SU-DHL-6 (cell line): Measurements from ENCODE around the gene RIC8B.

Experiments
- H2AFZ ChIP-seq: fragments of 200-600 bp; sonication (generic); 2 replicates; pipeline ENCODE4 v1.6.1; 2014; ENCODE audit warnings: low read depth, mild to moderate bottlenecking, moderate library complexity, mixed read lengths, antibody characterized with exemption, low read length; ENCODE audit not compliant: severe bottlenecking
- H3F3A ChIP-seq: fragments of 200-600 bp; shearing (Covaris generic); 2 replicates; pipeline ENCODE4 v1.6.0; 2016; ENCODE audit warnings: antibody characterized with exemption, mild to moderate bottlenecking; ENCODE audit not compliant: insufficient read depth
- H3K27ac ChIP-seq: fragments of 200-600 bp; sonication (generic); 2 replicates; pipeline ENCODE4 v1.5.1; 2016; ENCODE audit warnings: low read depth, mild to moderate bottlenecking, low read length, moderate library complexity, mixed read lengths
- H3K27me3 ChIP-seq: fragments of 200-600 bp; sonication (generic), shearing (Covaris generic); 2 replicates; pipeline ENCODE4 v1.6.0; 2014; ENCODE audit warnings: mild to moderate bottlenecking, low read length
- H3K36me3 ChIP-seq: fragments of 200-600 bp; sonication (generic); 2 replicates; pipeline ENCODE4 v1.6.1; 2014; ENCODE audit warnings: mild to moderate bottlenecking, low read length, mixed read lengths
- H3K4me2 ChIP-seq: fragments of 300-600, 200-600 bp; shearing (Covaris generic), sonication (generic); 2 replicates; pipeline ENCODE4 v1.6.0; 2014; ENCODE audit warnings: low read length, low read depth, mild to moderate bottlenecking; ENCODE audit not compliant: poor library complexity, severe bottlenecking
- H3K4me3 ChIP-seq: fragments of 200-600 bp; sonication (generic); 2 replicates; pipeline ENCODE4 v1.5.1; 2014; ENCODE audit warnings: antibody characterized with exemption, low read length, mild to moderate bottlenecking, mixed read lengths; ENCODE audit not compliant: insufficient read depth, poor library complexity, severe bottlenecking
- H3K79me2 ChIP-seq: fragments of 200-600 bp; sonication (generic); 2 replicates; pipeline ENCODE4 v1.6.1; 2014; ENCODE audit warnings: mild to moderate bottlenecking, low read length, moderate library complexity; ENCODE audit not compliant: insufficient read depth
- H3K9ac ChIP-seq: fragments of 200-600 bp; sonication (generic); 2 replicates; pipeline ENCODE4 v1.7.0; 2014; ENCODE audit warnings: mild to moderate bottlenecking, low read length
- H3K9me2 ChIP-seq: fragments of 200-600 bp; sonication (generic); replicated peaks from 2 replicates; pipeline ENCODE4 v1.6.1; 2014; ENCODE audit warnings: low read length; ENCODE audit not compliant: insufficient read depth
- H3K9me3 ChIP-seq: fragments of 200-600 bp; sonication (generic); 2 replicates; pipeline ENCODE4 v1.6.1; 2014; ENCODE audit warnings: low read length, mixed read lengths; ENCODE audit not compliant: insufficient read depth
- H4K20me1 ChIP-seq: fragments of 200-600 bp; sonication (generic); 2 replicates; pipeline ENCODE4 v1.6.1; 2014; ENCODE audit warnings: low read depth, mild to moderate bottlenecking, antibody characterized with exemption, low read length, moderate library complexity, mixed read lengths
- EZH2phosphoT487 ChIP-seq: fragments of 200-600 bp; sonication (generic), shearing (Covaris generic); conservative IDR thresholded peaks from 2 replicates; pipeline ENCODE4 v1.6.1; 2018; ENCODE audit warnings: mild to moderate bottlenecking, antibody characterized with exemption, low read length, moderate library complexity, mixed read lengths
- TF ChIP-seq, protein P1 (sequence below): fragments of 200-600 bp; sonication (generic); IDR thresholded peaks from one replicate; pipeline ENCODE4 v1.5.1; 2017; ENCODE audit warnings: antibody characterized with exemption, mild to moderate bottlenecking, low read length, moderate library complexity; ENCODE audit not compliant: insufficient read depth, poor library complexity, severe bottlenecking

The RIC8B gene

DNA sequence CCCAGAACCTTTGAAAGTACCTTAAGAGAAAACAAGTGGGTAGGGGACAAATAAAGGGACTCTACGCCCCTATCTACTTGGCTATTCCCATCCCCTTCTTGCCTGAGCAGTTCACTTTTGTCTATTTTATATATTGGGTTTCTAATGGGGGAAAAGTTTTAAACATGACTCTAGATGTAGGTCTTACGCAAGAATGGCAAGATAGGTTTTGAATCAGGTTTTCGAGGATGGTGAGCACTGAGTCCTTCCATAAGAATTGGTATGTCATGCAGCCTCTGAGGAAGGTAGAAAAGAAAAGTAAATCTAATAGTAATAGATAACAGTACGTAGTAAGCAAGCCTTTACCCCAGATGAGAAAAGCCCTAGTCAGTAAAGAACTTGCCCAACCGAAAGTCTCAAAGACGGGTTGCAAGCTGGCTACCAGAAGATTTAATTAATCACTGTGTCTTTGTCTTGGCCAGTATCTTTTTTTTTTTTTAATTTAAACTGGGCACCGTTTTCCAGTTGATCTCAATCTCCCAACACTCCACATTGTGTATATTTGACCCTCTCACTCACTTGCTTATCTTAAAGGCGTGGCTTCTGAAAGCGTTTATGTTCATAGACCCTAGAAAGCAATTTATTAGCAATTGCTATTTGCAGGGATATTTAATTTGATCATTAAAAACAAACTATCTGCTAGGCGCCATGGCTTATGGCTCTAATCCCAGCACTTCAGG lies 94.7 kb downstream of the RIC8B start:
- Histone ChIP-seq H3K27me3 (no peaks in the 10 kb centered on the region), H3K9ac (no peak overlapping the region), H3K9me2 (no peaks in the 10 kb centered on the region), H2AFZ (no peak overlapping the region), H3K9me3 (no peaks in the 10 kb centered on the region), H3K4me2 (no peak overlapping the region), H4K20me1 (no peaks in the 10 kb centered on the region), H3K4me3 (no peak overlapping the region), H3K36me3 (no peaks in the 10 kb centered on the region), H3F3A (no peaks in the 10 kb centered on the region), H3K27ac (no peak overlapping the region), H3K79me2 (no peaks in the 10 kb centered on the region)
- TF ChIP-seq, protein P1, sequence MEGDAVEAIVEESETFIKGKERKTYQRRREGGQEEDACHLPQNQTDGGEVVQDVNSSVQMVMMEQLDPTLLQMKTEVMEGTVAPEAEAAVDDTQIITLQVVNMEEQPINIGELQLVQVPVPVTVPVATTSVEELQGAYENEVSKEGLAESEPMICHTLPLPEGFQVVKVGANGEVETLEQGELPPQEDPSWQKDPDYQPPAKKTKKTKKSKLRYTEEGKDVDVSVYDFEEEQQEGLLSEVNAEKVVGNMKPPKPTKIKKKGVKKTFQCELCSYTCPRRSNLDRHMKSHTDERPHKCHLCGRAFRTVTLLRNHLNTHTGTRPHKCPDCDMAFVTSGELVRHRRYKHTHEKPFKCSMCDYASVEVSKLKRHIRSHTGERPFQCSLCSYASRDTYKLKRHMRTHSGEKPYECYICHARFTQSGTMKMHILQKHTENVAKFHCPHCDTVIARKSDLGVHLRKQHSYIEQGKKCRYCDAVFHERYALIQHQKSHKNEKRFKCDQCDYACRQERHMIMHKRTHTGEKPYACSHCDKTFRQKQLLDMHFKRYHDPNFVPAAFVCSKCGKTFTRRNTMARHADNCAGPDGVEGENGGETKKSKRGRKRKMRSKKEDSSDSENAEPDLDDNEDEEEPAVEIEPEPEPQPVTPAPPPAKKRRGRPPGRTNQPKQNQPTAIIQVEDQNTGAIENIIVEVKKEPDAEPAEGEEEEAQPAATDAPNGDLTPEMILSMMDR: no peak
- TF ChIP-seq EZH2phosphoT487: no peak

DNA sequence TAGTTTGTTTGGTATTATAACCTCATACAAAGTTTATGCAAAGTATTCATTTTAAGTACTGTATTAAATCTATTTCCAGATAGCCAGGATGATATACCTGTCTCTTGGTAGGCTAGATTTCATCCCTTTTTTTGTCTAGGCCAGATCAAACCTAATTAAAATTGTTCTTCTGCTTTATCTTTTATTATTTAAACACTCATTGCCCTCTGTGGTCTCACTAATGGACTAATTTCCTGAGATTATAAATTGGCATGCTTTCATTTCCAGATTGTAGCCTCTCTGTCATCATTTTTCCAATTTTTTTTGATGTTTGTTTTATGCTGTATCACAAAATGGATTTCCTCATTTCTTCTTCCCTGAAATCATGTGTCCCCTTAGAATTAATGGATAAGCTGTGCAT lies 95.6 kb downstream of the RIC8B start:
- no peak overlapping the region for H3K4me3 ChIP-seq
- H3K4me2 ChIP-seq: no peak overlapping the region
- H3K36me3 ChIP-seq: no peaks in the 10 kb centered on the region
- H3K9me3 ChIP-seq: no peaks in the 10 kb centered on the region
- H3K9me2 ChIP-seq: no peaks in the 10 kb centered on the region
- no peaks in the 10 kb centered on the region for H4K20me1 ChIP-seq
- H3K79me2 ChIP-seq: no peaks in the 10 kb centered on the region
- TF ChIP-seq, protein P1: no peak
- TF ChIP-seq EZH2phosphoT487: no peak
- H3K9ac ChIP-seq: no peak overlapping the region
- H3K27ac ChIP-seq: no peak overlapping the region
- H3K27me3 ChIP-seq: no peaks in the 10 kb centered on the region
- H3F3A ChIP-seq: no peaks in the 10 kb centered on the region
- H2AFZ ChIP-seq: no peak overlapping the region

DNA sequence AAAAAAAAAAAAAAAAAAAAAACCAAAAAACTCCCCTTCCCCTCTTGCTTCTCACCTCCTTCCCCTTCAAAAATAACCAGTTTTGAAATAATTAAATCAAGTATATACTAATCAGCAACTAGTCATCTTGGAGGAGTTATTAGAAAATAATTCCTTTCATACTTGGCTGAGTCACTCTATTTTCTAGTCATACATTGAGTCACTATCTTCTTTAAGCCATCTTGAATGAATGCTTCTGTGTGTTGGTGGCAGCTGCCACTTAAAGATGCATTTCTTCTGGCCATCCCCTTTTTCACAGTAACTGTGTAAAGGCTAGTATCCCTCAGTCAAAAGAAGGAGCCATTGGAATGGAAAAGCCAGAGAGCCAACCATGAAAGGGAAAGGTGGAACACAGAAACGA lies 97.0 kb downstream of the RIC8B start:
- Histone ChIP-seq H3K36me3 (no peaks in the 10 kb centered on the region), H3K79me2 (no peaks in the 10 kb centered on the region), H3K4me3 (no peak overlapping the region), H3K27ac (no peak overlapping the region), H3K9ac (no peak overlapping the region), H3K9me3 (no peaks in the 10 kb centered on the region), H3K9me2 (no peaks in the 10 kb centered on the region), H3F3A (no peaks in the 10 kb centered on the region), H3K4me2 (no peak overlapping the region), H4K20me1 (no peaks in the 10 kb centered on the region), H3K27me3 (no peaks in the 10 kb centered on the region), H2AFZ (no peak overlapping the region)
- TF ChIP-seq EZH2phosphoT487: no peak

DNA sequence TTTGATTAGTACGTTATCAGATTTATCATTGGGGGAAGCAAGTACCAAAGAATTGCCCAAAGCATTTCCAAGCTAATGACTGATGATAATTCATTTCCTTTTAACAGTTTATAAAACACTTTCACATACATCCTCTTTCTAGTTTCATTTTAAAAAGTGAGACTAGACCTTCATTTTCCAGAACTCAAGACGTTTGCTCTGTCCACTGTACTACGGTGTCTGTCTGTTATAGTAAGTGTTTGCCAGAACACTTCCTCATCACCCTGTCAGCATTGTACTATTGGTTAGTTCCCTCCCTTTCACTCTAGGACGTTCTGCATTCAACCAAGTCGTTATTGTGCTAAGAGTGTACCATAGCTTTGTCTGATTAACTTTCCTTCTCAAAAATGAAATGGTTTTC lies 99.5 kb downstream of the RIC8B start:
- Histone ChIP-seq H3K9me2 (no peaks in the 10 kb centered on the region), H3K27ac (no peak overlapping the region), H3K4me3 (no peak overlapping the region), H3K79me2 (no peaks in the 10 kb centered on the region), H3K4me2 (no peak overlapping the region), H3F3A (no peaks in the 10 kb centered on the region), H3K9me3 (no peaks in the 10 kb centered on the region), H2AFZ (no peak overlapping the region), H3K36me3 (no peaks in the 10 kb centered on the region), H3K9ac (no peak overlapping the region), H4K20me1 (no peaks in the 10 kb centered on the region), H3K27me3 (no peaks in the 10 kb centered on the region)
- no peak for TF ChIP-seq EZH2phosphoT487
- TF ChIP-seq, protein P1: no peak
